BLaER1 treated with 17β-estradiol and CSF1 and Interleukin-3, amounts not matched to agents 10 nM and 100 nM (cell line): ENCODE data around the gene ZC3H12D.
"Not testable (repeated sequence)": the region's sequence is repeated elsewhere in the genome, so short reads cannot be mapped to it uniquely, and the experiment has no call there.

Source experiments
- H3K27ac ChIP-seq, 11 experiments: shearing (Covaris generic); formaldehyde crosslinking; 2 replicates each; pipeline ENCODE4 v1.8.1; 2022
- H3K27me3 ChIP-seq, 11 experiments: shearing (Covaris generic); formaldehyde crosslinking; 2 replicates each; pipeline ENCODE4 v1.8.1; 2022
- H3K36me3 ChIP-seq, 11 experiments: shearing (Covaris generic); formaldehyde crosslinking; 2 replicates each; pipeline ENCODE4 v1.8.1; 2022
- H3K4me1 ChIP-seq, 10 experiments: shearing (Covaris generic); formaldehyde crosslinking; 2 replicates each; pipeline ENCODE4 v1.8.1; 2022
- H3K4me2 ChIP-seq, 11 experiments: shearing (Covaris generic); formaldehyde crosslinking; 2 replicates each; pipeline ENCODE4 v1.8.1; 2022
- H3K4me3 ChIP-seq, 10 experiments: shearing (Covaris generic); formaldehyde crosslinking; 2 replicates each; pipeline ENCODE4 v1.8.1; 2022
- H3K9ac ChIP-seq, 11 experiments: shearing (Covaris generic); formaldehyde crosslinking; 2 replicates each; pipeline ENCODE4 v1.8.1; 2022
- H3K9me3 ChIP-seq, 11 experiments: shearing (Covaris generic); formaldehyde crosslinking; replicated peaks in 1 of 11; 2 replicates each; pipeline ENCODE4 v1.8.1; 2022
- H4K20me1 ChIP-seq, 11 experiments: shearing (Covaris generic); formaldehyde crosslinking; 2 replicates each; pipeline ENCODE4 v1.8.1; 2022
- Cebpa-rat ChIP-seq, 11 experiments: shearing (Covaris generic); IDR thresholded peaks; 2 replicates each; pipeline ENCODE4 v1.8.1; 2022

Gene ZC3H12D

DNA sequence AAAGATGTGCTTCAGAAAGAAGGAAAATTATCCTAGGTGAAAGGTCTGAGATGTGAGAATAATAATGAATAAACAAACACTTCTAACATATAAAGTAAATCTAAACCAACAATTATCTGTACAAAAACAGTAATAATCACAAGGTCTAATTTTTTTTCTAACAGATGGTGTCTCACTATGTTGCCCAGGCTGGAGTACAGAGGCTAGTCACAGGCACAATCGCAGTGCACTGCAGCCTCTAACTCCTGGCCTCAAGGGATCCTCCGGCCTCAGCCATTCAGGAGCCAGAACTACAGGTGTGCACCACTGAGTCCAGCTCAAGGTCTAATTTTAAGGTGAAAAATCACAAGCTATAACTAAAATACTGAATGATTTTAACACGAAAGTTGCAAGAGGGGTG lies 17.0 kb upstream of the ZC3H12D start:
- no peaks in the 10 kb centered on the region; a peak in 1 of 22 replicates for H3K9me3 ChIP-seq
- H3K36me3 ChIP-seq: peaks cover 15 to 61% (median 31%) of the 10 kb centered on the region in 11 experiments; a peak in 20 of 22 replicates
- peak overlapping the region in 1 of 11 experiments; percentile 19; a peak in 1 of 22 replicates for H3K27ac ChIP-seq
- no peaks in the 10 kb centered on the region for H4K20me1 ChIP-seq
- TF ChIP-seq Cebpa-rat (IDR thresholded peaks at IDR 0.05): no peak
- H3K4me2 ChIP-seq: no peak overlapping the region
- H3K4me3 ChIP-seq: no peak overlapping the region
- H3K4me1 ChIP-seq: peaks cover 0 to 58% (median 0%) of the 10 kb centered on the region in 10 experiments; a peak in 7 of 20 replicates
- no peaks in the 10 kb centered on the region for H3K27me3 ChIP-seq
- no peak overlapping the region for H3K9ac ChIP-seq

GRCh38 chr6:149501201-149501600 lies 16.4 kb upstream of the ZC3H12D start:
- H3K9me3 ChIP-seq: no peaks in the 10 kb centered on the region; a peak in 1 of 22 replicates
- H3K27me3 ChIP-seq: no peaks in the 10 kb centered on the region
- no peak overlapping the region for H3K9ac ChIP-seq
- peaks cover 0 to 64% (median 0%) of the 10 kb centered on the region in 10 experiments; a peak in 7 of 20 replicates for H3K4me1 ChIP-seq
- TF ChIP-seq Cebpa-rat (IDR thresholded peaks at IDR 0.05): no peak
- no peaks in the 10 kb centered on the region for H4K20me1 ChIP-seq
- peaks cover 15 to 55% (median 25%) of the 10 kb centered on the region in 11 experiments; a peak in 21 of 22 replicates for H3K36me3 ChIP-seq
- H3K4me3 ChIP-seq: no peak overlapping the region
- H3K27ac ChIP-seq: peak overlapping the region in 3 of 11 experiments; percentile 1 to 19 (median 3); a peak in 2 of 22 replicates
- H3K4me2 ChIP-seq: peak overlapping the region in 2 of 11 experiments; percentile 4 to 42; a peak in 3 of 22 replicates

DNA sequence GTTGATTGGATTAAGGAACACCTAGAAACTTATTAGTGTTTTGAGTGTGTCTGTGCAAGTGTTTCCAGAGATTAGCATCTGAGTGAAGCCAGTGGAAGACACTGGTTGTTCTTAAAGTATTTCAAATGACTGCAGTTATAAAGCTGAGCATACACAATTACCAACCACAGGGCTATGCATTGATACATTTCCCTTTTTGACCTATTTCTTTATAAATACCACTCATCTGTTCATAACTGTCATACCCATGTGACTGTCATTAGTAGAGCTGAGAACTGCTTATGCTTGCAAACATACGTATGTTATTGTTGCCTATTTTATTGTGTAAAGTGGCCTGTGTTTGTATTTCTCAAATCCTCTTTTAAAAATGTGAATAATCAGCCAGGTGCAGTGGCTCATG lies 15.3 kb upstream of the ZC3H12D start:
- Histone ChIP-seq H3K4me1 (peaks cover 0 to 70% (median 0%) of the 10 kb centered on the region in 10 experiments; a peak in 7 of 20 replicates), H3K9ac (peak overlapping the region in 3 of 11 experiments; percentile 44 to 77 (median 72); a peak in 5 of 22 replicates), H3K9me3 (no peaks in the 10 kb centered on the region; a peak in 1 of 22 replicates), H3K4me3 (no peak overlapping the region), H3K36me3 (peaks cover 7 to 44% (median 14%) of the 10 kb centered on the region in 11 experiments; a peak in 18 of 22 replicates), H3K27ac (peak overlapping the region in 3 of 11 experiments; percentile 71 to 88 (median 84); a peak in 6 of 22 replicates), H3K4me2 (peak overlapping the region in 3 of 11 experiments; percentile 52 to 88 (median 80); a peak in 5 of 22 replicates), H3K27me3 (no peaks in the 10 kb centered on the region), H4K20me1 (no peaks in the 10 kb centered on the region)
- TF ChIP-seq Cebpa-rat (IDR thresholded peaks at IDR 0.05): no peak

DNA sequence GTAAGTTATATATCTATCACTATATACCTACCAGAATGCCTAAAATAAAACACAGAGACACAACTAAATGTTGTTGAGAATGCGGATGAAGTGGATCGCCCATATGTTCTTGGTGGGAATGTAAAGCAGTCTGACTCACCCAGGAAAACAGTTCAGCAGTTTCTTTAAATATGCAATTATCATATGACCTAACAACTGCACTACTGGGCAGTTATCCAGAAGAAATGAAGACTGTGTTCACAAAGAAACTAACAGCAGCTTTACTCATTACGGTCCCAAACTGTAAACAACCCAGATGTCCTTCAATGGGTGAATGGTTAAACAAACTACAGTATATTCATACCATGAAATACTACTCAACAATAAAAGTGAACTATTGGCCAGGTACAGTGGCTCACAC lies 14.3 kb upstream of the ZC3H12D start:
- Histone ChIP-seq H3K9ac (peak overlapping the region in 3 of 11 experiments; percentile 44 to 77 (median 72); a peak in 6 of 22 replicates), H3K4me2 (peak overlapping the region in 3 of 11 experiments; percentile 52 to 88 (median 80); a peak in 6 of 22 replicates), H4K20me1 (no peaks in the 10 kb centered on the region), H3K4me1 (peaks cover 0 to 80% (median 0%) of the 10 kb centered on the region in 10 experiments; a peak in 7 of 20 replicates), H3K27ac (peak overlapping the region in 3 of 11 experiments; percentile 71 to 88 (median 84); a peak in 7 of 22 replicates), H3K27me3 (no peaks in the 10 kb centered on the region), H3K9me3 (no peaks in the 10 kb centered on the region; a peak in 1 of 22 replicates), H3K36me3 (peaks cover 1 to 35% (median 9%) of the 10 kb centered on the region in 11 experiments; a peak in 17 of 22 replicates), H3K4me3 (peak overlapping the region in 1 of 10 experiments; percentile 32; a peak in 1 of 20 replicates)
- TF ChIP-seq Cebpa-rat (IDR thresholded peaks at IDR 0.05): no peak

- Histone ChIP-seq H3K36me3 (peaks cover 0 to 30% (median 7%) of the 10 kb centered on the region in 11 experiments; a peak in 13 of 22 replicates), H3K4me3 (no peak overlapping the region), H3K4me1 (peaks cover 0 to 89% (median 0%) of the 10 kb centered on the region in 10 experiments; a peak in 6 of 20 replicates), H3K4me2 (peak overlapping the region in 2 of 11 experiments; percentile 80 to 88; a peak in 3 of 22 replicates), H3K27me3 (no peaks in the 10 kb centered on the region), H3K9me3 (no peaks in the 10 kb centered on the region; a peak in 1 of 22 replicates), H3K27ac (peak overlapping the region in 1 of 11 experiments; percentile 88; a peak in 1 of 22 replicates), H3K9ac (no peak overlapping the region), H4K20me1 (no peaks in the 10 kb centered on the region)
- no peak for TF ChIP-seq Cebpa-rat (IDR thresholded peaks at IDR 0.05)
Observed at GRCh38 chr6:149497365-149497764, 12.6 kb upstream of the ZC3H12D start.

GRCh38 chr6:149496597-149496996 lies 11.8 kb upstream of the ZC3H12D start:
- not testable (repeated sequence) for H3K27ac ChIP-seq, H3K4me3 ChIP-seq, H4K20me1 ChIP-seq, H3K9ac ChIP-seq, H3K9me3 ChIP-seq, H3K27me3 ChIP-seq
- peak overlapping the region in 2 of 11 experiments; percentile 80 to 88; a peak in 4 of 22 replicates for H3K4me2 ChIP-seq
- peaks cover 0 to 84% (median 0%) of the 10 kb centered on the region in 10 experiments; a peak in 6 of 20 replicates for H3K4me1 ChIP-seq
- peaks cover 0 to 22% (median 5%) of the 10 kb centered on the region in 11 experiments; a peak in 7 of 22 replicates for H3K36me3 ChIP-seq

DNA sequence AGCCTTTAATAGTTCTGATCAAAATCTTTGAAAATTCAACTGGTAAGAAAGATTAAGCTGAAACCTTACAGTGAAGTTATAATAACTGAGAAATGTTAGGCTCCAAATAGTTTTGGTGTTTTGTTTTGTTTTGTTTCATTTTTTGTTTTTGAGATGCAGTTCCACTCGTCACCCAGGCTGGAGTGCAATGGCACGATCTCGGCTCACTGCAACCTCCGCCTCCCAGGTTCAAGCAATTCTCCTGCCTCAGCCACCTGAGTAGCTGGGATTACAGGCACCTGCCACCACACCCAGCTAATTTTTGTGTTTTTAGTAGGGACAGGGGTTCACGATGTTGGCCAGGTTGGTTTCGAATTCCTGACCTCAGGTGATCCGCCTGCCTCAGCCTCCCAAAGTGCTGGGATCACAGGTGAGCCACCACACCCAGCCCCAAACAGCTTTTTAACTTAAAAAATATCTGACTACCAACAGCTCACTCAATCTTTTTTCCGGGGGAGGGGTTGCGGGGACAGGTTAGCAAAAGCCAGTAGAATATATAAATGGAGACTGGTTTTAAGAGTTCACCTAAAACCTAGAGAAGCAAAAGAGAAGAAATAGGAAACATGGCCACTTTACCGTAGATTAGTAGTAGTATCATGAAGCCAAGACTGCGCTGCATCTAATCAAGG lies 10.7 kb upstream of the ZC3H12D start:
- not testable (repeated sequence) for H3K27ac ChIP-seq, H3K4me2 ChIP-seq, H3K9me3 ChIP-seq, H3K9ac ChIP-seq, H3K27me3 ChIP-seq, H4K20me1 ChIP-seq, H3K4me3 ChIP-seq
- H3K36me3 ChIP-seq: peaks cover 0 to 20% (median 5%) of the 10 kb centered on the region in 11 experiments; a peak in 7 of 22 replicates
- H3K4me1 ChIP-seq: peaks cover 2 to 73% (median 4%) of the 10 kb centered on the region in 10 experiments; a peak in 17 of 20 replicates

- not testable (repeated sequence) for H4K20me1 ChIP-seq, H3K27me3 ChIP-seq, H3K4me3 ChIP-seq, H3K27ac ChIP-seq, H3K9ac ChIP-seq, H3K9me3 ChIP-seq
- Histone ChIP-seq H3K36me3 (peaks cover 0 to 15% (median 5%) of the 10 kb centered on the region in 11 experiments; a peak in 7 of 22 replicates), H3K4me1 (peaks cover 9 to 67% (median 10%) of the 10 kb centered on the region in 10 experiments; a peak in 19 of 20 replicates), H3K4me2 (peak overlapping the region in 2 of 11 experiments; percentile 46 to 82; a peak in 3 of 22 replicates)
Observed at GRCh38 chr6:149494810-149495209, 10.0 kb upstream of the ZC3H12D start.

- Histone ChIP-seq H3K27ac (peak overlapping the region in 2 of 11 experiments; percentile 5 to 25; a peak in 2 of 22 replicates), H3K27me3 (no peaks in the 10 kb centered on the region), H3K4me1 (peaks cover 13 to 65% (median 20%) of the 10 kb centered on the region in 10 experiments), H3K9me3 (no peaks in the 10 kb centered on the region; a peak in 1 of 22 replicates), H4K20me1 (no peaks in the 10 kb centered on the region), H3K4me3 (no peak overlapping the region), H3K4me2 (peak overlapping the region in 2 of 11 experiments; percentile 46 to 82; a peak in 5 of 22 replicates), H3K36me3 (peaks cover 0 to 8% (median 3%) of the 10 kb centered on the region in 11 experiments; a peak in 6 of 22 replicates), H3K9ac (no peak overlapping the region)
- TF ChIP-seq Cebpa-rat (IDR thresholded peaks at IDR 0.05): no peak
Observed at GRCh38 chr6:149493761-149494320, 9.0 kb upstream of the ZC3H12D start.
